Liver (tissue), 3 donors: ENCODE measurements around the gene CHAD.

Source experiments
- CTCF ChIP-seq: fragments of 150-350 bp; IDR thresholded peaks from 2 replicates; pipeline ENCODE4 v1.5.1; 2017; ENCODE audit warnings: improper control_type of control experiment, low read depth, low read length; ENCODE audit not compliant: missing input control
- GABPA ChIP-seq, 2 donors: IDR thresholded peaks in 1 of 2; conservative IDR thresholded peaks in 1 of 2; 2 replicates each; pipeline ENCODE4 v1.6.1; 2016; ENCODE audit warnings: antibody characterized with exemption in 2 of 2, mild to moderate bottlenecking in 1 of 2, moderate library complexity in 1 of 2
- RAD21 ChIP-seq, 2 donors: IDR thresholded peaks; 2 replicates each; pipeline ENCODE4 v1.6.1; 2016; ENCODE audit warnings: antibody characterized with exemption in 2 of 2, mild to moderate bottlenecking in 2 of 2
- REST ChIP-seq: IDR thresholded peaks from 2 replicates; pipeline ENCODE4 v1.6.1; 2016; ENCODE audit warnings: antibody characterized with exemption, mild to moderate bottlenecking
- donor health status: healthy.
- donor health status: healthy.

GRCh38 chr17:50451943-50452629 is 16.6 kb downstream of the CHAD start:
- no peak for TF ChIP-seq CTCF
- no peak for TF ChIP-seq GABPA (IDR thresholded peaks at IDR 0.05 in 1 of 2, conservative IDR thresholded peaks at IDR 0.05 in 1 of 2)
- no peak for TF ChIP-seq RAD21 (IDR thresholded peaks at IDR 0.05)
- TF ChIP-seq REST: no peak
